Omental fat pad (tissue), 4 donors: ENCODE results near the gene PTPRB. TPM values are rescaled to one million over a fixed set of nuclear protein-coding genes. Genes with fewer than 3 reads are reported as not detected.

Experiments
- ATAC-seq: fragments of 150-250 bp; one replicate; pipeline ENCODE4 v1.9.1; 2016; ENCODE audit warnings: mild to moderate bottlenecking, moderate library complexity; ENCODE audit not compliant: low FRiP score
- DNase-seq: peaks from one replicate; pipeline ENCODE4 v3.0.0-alpha.2; 2019; ENCODE audit warnings: low spot score
- CTCF ChIP-seq, 3 donors: fragments of 450-650 bp; IDR thresholded peaks; one replicate each; pipeline ENCODE4 v1.5.1; 2016 to 2017; ENCODE audit warnings: antibody characterized with exemption in 3 of 3, mild to moderate bottlenecking in 3 of 3, moderate library complexity in 2 of 3
- total RNA-seq, 4 donors: library from RNA; depleted of rRNA; stranded (reverse); fragments of >200 nt; gene quantifications; one replicate each; pipeline ENCODE4 v1.1.0, GENCODE V29; 2016

The PTPRB gene
- total RNA-seq, 4 donors from 2014 or later = 14.8 to 165 (median 55.6) TPM

GRCh38 chr12:70659077-70659606 lies 21.9 kb upstream of the PTPRB start:
- ATAC-seq (no peak), DNase-seq (no peak)
- no peak for TF ChIP-seq CTCF (IDR thresholded peaks at IDR 0.05)

GRCh38 chr12:70657616-70658286 lies 20.5 kb upstream of the PTPRB start:
- DNase-seq (no peak), ATAC-seq (no peak)
- no peak for TF ChIP-seq CTCF (IDR thresholded peaks at IDR 0.05)

GRCh38 chr12:70652451-70652850 lies 15.2 kb upstream of the PTPRB start:
- DNase-seq (no peak), ATAC-seq (no peak)
- no peak for TF ChIP-seq CTCF (IDR thresholded peaks at IDR 0.05)

GRCh38 chr12:70648831-70649230 lies 11.6 kb upstream of the PTPRB start:
- no peak for DNase-seq
- no peak for TF ChIP-seq CTCF (IDR thresholded peaks at IDR 0.05)
- no peak for ATAC-seq

GRCh38 chr12:70648191-70648590 lies 11.0 kb upstream of the PTPRB start:
- DNase-seq (no peak), ATAC-seq (no peak)
- no peak for TF ChIP-seq CTCF (IDR thresholded peaks at IDR 0.05)

GRCh38 chr12:70646850-70647249 lies 9.6 kb upstream of the PTPRB start:
- ATAC-seq = no peak
- TF ChIP-seq CTCF (IDR thresholded peaks at IDR 0.05) = no peak
- no peak for DNase-seq
